CD4-positive, alpha-beta memory T cell (primary cell): Measurements from ENCODE around the gene C4BPB. TPM values are rescaled to one million over a fixed set of nuclear protein-coding genes. Genes with fewer than 3 reads are reported as not detected.

ENCODE experiments used
- CTCF ChIA-PET: fragments of 350-600 bp; sonication (Branson Sonifier 250); formaldehyde crosslinking; loops from one replicate; lab custom pipeline; 2021; ENCODE audit warnings: inconsistent platforms; ENCODE audit not compliant: partially characterized antibody; lab: Charles Lee
- POLR2A ChIA-PET: fragments of 350-600 bp; sonication (Branson Sonifier 250); formaldehyde crosslinking; loops from one replicate; lab custom pipeline; 2021; ENCODE audit not compliant: partially characterized antibody; lab: Charles Lee
- DNase-seq, 5 donors: peaks; one replicate each; pipeline versions ENCODE4 v3.0.0 to v3.0.0-alpha.2; 2020 to 2022; ENCODE audit warnings: mixed read lengths in 1 of 5
- H3K27ac ChIP-seq: one replicate; pipeline ENCODE4 v1.7.0; 2013; ENCODE audit warnings: low read depth, low read length
- H3K27me3 ChIP-seq: 2 replicates; pipeline ENCODE4 v1.7.0; 2013; ENCODE audit warnings: mild to moderate bottlenecking, low read length, moderate library complexity; ENCODE audit not compliant: insufficient read depth
- H3K36me3 ChIP-seq: 2 replicates; pipeline ENCODE4 v1.7.0; 2013; ENCODE audit warnings: mild to moderate bottlenecking, low read length, moderate library complexity; ENCODE audit not compliant: insufficient read depth
- H3K4me1 ChIP-seq: 2 replicates; pipeline ENCODE4 v1.7.0; 2013; ENCODE audit warnings: mild to moderate bottlenecking, low read length, moderate library complexity; ENCODE audit not compliant: insufficient read depth
- H3K4me3 ChIP-seq, 2 donors: one replicate each; pipeline ENCODE4 v1.7.0; 2013; ENCODE audit warnings: low read length in 2 of 2, mild to moderate bottlenecking in 1 of 2
- H3K9me3 ChIP-seq, 2 donors: one replicate each; pipeline ENCODE4 v1.7.0; 2013; ENCODE audit warnings: low read length in 2 of 2, control low read depth in 1 of 2; ENCODE audit not compliant: control insufficient read depth in 1 of 2
- H3K27ac Mint-ChIP-seq, 7 donors: one replicate each; pipeline ENCODE4 v1.8.0; 2020 to 2021; ENCODE audit warnings: mixed read lengths in 7 of 7, mild to moderate bottlenecking in 6 of 7, inconsistent platforms in 3 of 7, moderate library complexity in 3 of 7
- H3K27me3 Mint-ChIP-seq, 2 donors: one replicate each; pipeline ENCODE4 v1.8.0; 2020 to 2021; ENCODE audit warnings: mixed read lengths in 2 of 2
- H3K36me3 Mint-ChIP-seq, 2 donors: one replicate each; pipeline ENCODE4 v1.8.0; 2020 to 2021; ENCODE audit warnings: mixed read lengths in 2 of 2, inconsistent platforms in 1 of 2, mild to moderate bottlenecking in 1 of 2
- H3K4me1 Mint-ChIP-seq, 4 donors: one replicate each; pipeline ENCODE4 v1.8.0; 2020 to 2021; ENCODE audit warnings: mixed read lengths in 4 of 4, mild to moderate bottlenecking in 1 of 4
- H3K4me3 Mint-ChIP-seq, 8 donors: one replicate each; pipeline ENCODE4 v1.8.0; 2020 to 2021; ENCODE audit warnings: mixed read lengths in 8 of 8, mild to moderate bottlenecking in 7 of 8, moderate library complexity in 6 of 8, inconsistent platforms in 3 of 8
- H3K9me3 Mint-ChIP-seq, 8 donors: one replicate each; pipeline ENCODE4 v1.8.0; 2020 to 2021; ENCODE audit warnings: mixed read lengths in 8 of 8, mild to moderate bottlenecking in 5 of 8, inconsistent platforms in 3 of 8, moderate library complexity in 1 of 8
- intact Hi-C: fragments of 100-400 bp; cut with micrococcal nuclease; formaldehyde crosslinking; loops from one replicate; pipeline ENCODE4 v1.15.1; 2023
- polyA plus RNA-seq, 2 donors: library from polyadenylated mRNA; unstranded; fragments of 300-500 nt; fragmentation: Illumina TruSeq; gene quantifications; one replicate each; pipeline ENCODE4 v1.2.3, GENCODE V29; 2021
- total RNA-seq, 2 experiments: library from RNA; stranded (reverse); gene quantifications; one replicate each; pipeline ENCODE4 v1.2.3, GENCODE V29; 2021

Gene C4BPB
- total and polyA plus RNA-seq, 4 experiments from 2014 or later, result 0.35 to 0.90 TPM; not detected in 2

GRCh38 chr1:207069061-207069460, 19.6 kb upstream of the C4BPB start:
- Histone ChIP-seq H3K27ac (no peak overlapping the region), H3K27me3 (no peaks in the 10 kb centered on the region), H3K4me1 (peaks cover 14% of the 10 kb centered on the region), H3K36me3 (no peaks in the 10 kb centered on the region), H3K4me3 (no peak overlapping the region), H3K9me3 (no peaks in the 10 kb centered on the region)
- ChIA-PET POLR2A (interaction anchor here (0.9 kb wide), 1 partner anchor 17 kb away, joined by 3 read pairs; no protein-coding TSS in a partner anchor), CTCF (no interaction called here)
- peaks cover 0 to 6% of the 10 kb centered on the region in 2 donors for H3K36me3 Mint-ChIP-seq
- DNase-seq, result no peak
- peaks cover 5 to 27% (median 12%) of the 10 kb centered on the region in 4 donors for H3K4me1 Mint-ChIP-seq
- H3K9me3 Mint-ChIP-seq, result no peaks in the 10 kb centered on the region
- intact Hi-C loops, result no loop called here
- H3K4me3 Mint-ChIP-seq, result no peak overlapping the region
- peak overlapping the region in 3 of 7 donors; percentile 17 to 48 (median 47) for H3K27ac Mint-ChIP-seq
- H3K27me3 Mint-ChIP-seq, result peaks cover 0 to 2% of the 10 kb centered on the region in 2 donors

GRCh38 chr1:207069858-207070506, 18.7 kb upstream of the C4BPB start:
- no peak overlapping the region for H3K4me3 Mint-ChIP-seq
- Histone ChIP-seq H3K4me3 (no peak overlapping the region), H3K36me3 (no peaks in the 10 kb centered on the region), H3K27ac (no peak overlapping the region), H3K27me3 (no peaks in the 10 kb centered on the region), H3K9me3 (no peaks in the 10 kb centered on the region), H3K4me1 (peaks cover 14% of the 10 kb centered on the region)
- POLR2A ChIA-PET, result interaction anchor here (1.8 kb wide), 1 partner anchor 17 kb away, joined by 8 read pairs; the partner anchor contains the start of gene PFKFB2
- H3K27me3 Mint-ChIP-seq, result peaks cover 2% of the 10 kb centered on the region in 2 donors
- intact Hi-C loops, result loop anchor here (10.0 kb wide), 2 partner anchors 155 to 435 kb away; partner anchors contain the start of gene DYRK3
- H3K36me3 Mint-ChIP-seq, result peaks cover 0 to 6% of the 10 kb centered on the region in 2 donors
- peaks cover 5 to 27% (median 12%) of the 10 kb centered on the region in 4 donors for H3K4me1 Mint-ChIP-seq
- DNase-seq, result no peak
- H3K9me3 Mint-ChIP-seq, result no peaks in the 10 kb centered on the region
- H3K27ac Mint-ChIP-seq, result peak overlapping the region in 2 of 7 donors; percentile 22 to 67
- CTCF ChIA-PET, result interaction anchor here (1.5 to 1.7 kb wide), 2 partner anchors 10 to 335 kb away, joined by 7 to 8 read pairs; no protein-coding TSS in a partner anchor

- Mint-ChIP-seq H3K27me3 (peaks cover 2% of the 10 kb centered on the region in 2 donors), H3K9me3 (no peaks in the 10 kb centered on the region), H3K4me3 (peak overlapping the region in 4 of 8 donors; percentile 9 to 70 (median 52)), H3K4me1 (peaks cover 5 to 27% (median 12%) of the 10 kb centered on the region in 4 donors), H3K36me3 (peaks cover 0 to 6% of the 10 kb centered on the region in 2 donors), H3K27ac (peak overlapping the region in 5 of 7 donors; percentile 8 to 91 (median 63))
- Histone ChIP-seq H3K27me3 (no peaks in the 10 kb centered on the region), H3K36me3 (no peaks in the 10 kb centered on the region), H3K27ac (no peak overlapping the region), H3K4me3 (no peak overlapping the region), H3K4me1 (peaks cover 14% of the 10 kb centered on the region), H3K9me3 (no peaks in the 10 kb centered on the region)
- intact Hi-C loops, result loop anchor here (10.0 kb wide), 2 partner anchors 156 to 436 kb away; partner anchors contain the start of gene DYRK3
- no peak for DNase-seq
- CTCF ChIA-PET, result interaction anchor here (1.0 to 1.7 kb wide), 6 partner anchors 9 to 335 kb away, joined by 3 to 9 read pairs (median 6); no protein-coding TSS in a partner anchor
- POLR2A ChIA-PET, result interaction anchor here (1.8 kb wide), 1 partner anchor 18 kb away, joined by 8 read pairs; the partner anchor contains the start of gene PFKFB2
Observed at GRCh38 chr1:207070811-207071210, 17.8 kb upstream of the C4BPB start.

- intact Hi-C loops, result loop anchor here (10.0 kb wide), 2 partner anchors 157 to 437 kb away; partner anchors contain the start of gene DYRK3
- peaks cover 2% of the 10 kb centered on the region in 2 donors for H3K27me3 Mint-ChIP-seq
- Histone ChIP-seq H3K4me1 (peaks cover 14% of the 10 kb centered on the region), H3K4me3 (no peak overlapping the region), H3K27me3 (no peaks in the 10 kb centered on the region), H3K36me3 (no peaks in the 10 kb centered on the region), H3K9me3 (no peaks in the 10 kb centered on the region), H3K27ac (no peak overlapping the region)
- H3K4me1 Mint-ChIP-seq, result peaks cover 5 to 27% (median 12%) of the 10 kb centered on the region in 4 donors
- CTCF ChIA-PET, result interaction anchor here (1.0 to 1.7 kb wide), 6 partner anchors 9 to 334 kb away, joined by 3 to 9 read pairs (median 6); no protein-coding TSS in a partner anchor
- H3K9me3 Mint-ChIP-seq, result no peaks in the 10 kb centered on the region
- H3K4me3 Mint-ChIP-seq, result no peak overlapping the region
- peaks cover 0 to 6% of the 10 kb centered on the region in 2 donors for H3K36me3 Mint-ChIP-seq
- POLR2A ChIA-PET, result interaction anchor here (1.8 kb wide), 1 partner anchor 19 kb away, joined by 8 read pairs; the partner anchor contains the start of gene PFKFB2
- H3K27ac Mint-ChIP-seq, result no peak overlapping the region
- no peak for DNase-seq
Observed at GRCh38 chr1:207071426-207071825, 17.2 kb upstream of the C4BPB start.

GRCh38 chr1:207072233-207072632, 16.4 kb upstream of the C4BPB start:
- Mint-ChIP-seq H3K4me1 (peaks cover 5 to 27% (median 12%) of the 10 kb centered on the region in 4 donors), H3K9me3 (no peaks in the 10 kb centered on the region), H3K27ac (peak overlapping the region in 1 of 7 donors; percentile 6), H3K36me3 (peaks cover 0 to 6% of the 10 kb centered on the region in 2 donors), H3K4me3 (no peak overlapping the region), H3K27me3 (peaks cover 2 to 6% of the 10 kb centered on the region in 2 donors)
- CTCF ChIA-PET, result interaction anchor here (1.1 to 5.1 kb wide), 6 partner anchors 11 to 332 kb away, joined by 3 to 29 read pairs (median 6); no protein-coding TSS in a partner anchor
- Histone ChIP-seq H3K36me3 (no peaks in the 10 kb centered on the region), H3K27ac (no peak overlapping the region), H3K4me3 (no peak overlapping the region), H3K9me3 (no peaks in the 10 kb centered on the region), H3K4me1 (peaks cover 14% of the 10 kb centered on the region), H3K27me3 (no peaks in the 10 kb centered on the region)
- POLR2A ChIA-PET, result no interaction called here
- DNase-seq, result no peak
- intact Hi-C loops, result loop anchor here (10.0 kb wide), 2 partner anchors 157 to 437 kb away; partner anchors contain the start of gene DYRK3

GRCh38 chr1:207073906-207074820, 14.5 kb upstream of the C4BPB start:
- CTCF ChIA-PET, result interaction anchor here (0.6 to 5.1 kb wide), 7 partner anchors 9 to 330 kb away, joined by 3 to 29 read pairs (median 4); partner anchors contain the start of gene PFKFB2
- H3K4me3 Mint-ChIP-seq, result no peak overlapping the region
- POLR2A ChIA-PET, result interaction anchor here (0.5 kb wide), 1 partner anchor 24 kb away, joined by 3 read pairs; no protein-coding TSS in a partner anchor
- no peak overlapping the region for H3K27ac Mint-ChIP-seq
- H3K36me3 Mint-ChIP-seq, result peaks cover 0 to 2% of the 10 kb centered on the region in 2 donors
- no peaks in the 10 kb centered on the region for H3K27me3 ChIP-seq
- H3K36me3 ChIP-seq, result no peaks in the 10 kb centered on the region
- no peak for DNase-seq
- no peaks in the 10 kb centered on the region for H3K9me3 Mint-ChIP-seq
- H3K27me3 Mint-ChIP-seq, result peaks cover 4 to 9% of the 10 kb centered on the region in 2 donors
- intact Hi-C loops, result loop anchor here (10.0 kb wide), 2 partner anchors 159 to 439 kb away; partner anchors contain the start of gene DYRK3
- H3K9me3 ChIP-seq, result no peaks in the 10 kb centered on the region
- H3K4me1 ChIP-seq, result peaks cover 14% of the 10 kb centered on the region
- peaks cover 7 to 25% (median 12%) of the 10 kb centered on the region in 4 donors for H3K4me1 Mint-ChIP-seq
- no peak overlapping the region for H3K27ac ChIP-seq
- H3K4me3 ChIP-seq, result no peak overlapping the region
